Islet of Langerhans (tissue), 1 donor: ENCODE data around the gene CTNNA3.

Source experiments
- FAIRE-seq: peaks from one replicate; lab custom pipeline; 2011; peaks lifted over from hg19 to GRCh38; lab: Jason Lieb, UNC

CTNNA3 gene

GRCh38 chr10:66862687-66863258, 833.2 kb downstream of the CTNNA3 start:
- FAIRE-seq = no peak

- FAIRE-seq = no peak
Observed at GRCh38 chr10:66860376-66860945, 835.5 kb downstream of the CTNNA3 start.

GRCh38 chr10:66852811-66853210, 843.2 kb downstream of the CTNNA3 start:
- no peak for FAIRE-seq

GRCh38 chr10:66848856-66849255, 847.1 kb downstream of the CTNNA3 start:
- FAIRE-seq = no peak

GRCh38 chr10:66844176-66844942, 851.6 kb downstream of the CTNNA3 start:
- FAIRE-seq = peak; percentile 95

GRCh38 chr10:66843396-66843795, 852.6 kb downstream of the CTNNA3 start:
- no peak for FAIRE-seq

- no peak for FAIRE-seq
Observed at GRCh38 chr10:66842867-66843266, 853.1 kb downstream of the CTNNA3 start.

- FAIRE-seq = no peak
Observed at GRCh38 chr10:66842371-66842770, 853.6 kb downstream of the CTNNA3 start.

GRCh38 chr10:66838656-66839055, 857.3 kb downstream of the CTNNA3 start:
- FAIRE-seq = no peak

GRCh38 chr10:66837990-66838389, 858.0 kb downstream of the CTNNA3 start:
- peak; percentile 94 for FAIRE-seq

- FAIRE-seq = no peak
Observed at GRCh38 chr10:66837335-66837734, 858.7 kb downstream of the CTNNA3 start.

- no peak for FAIRE-seq
Observed at GRCh38 chr10:66836771-66837170, 859.2 kb downstream of the CTNNA3 start.

GRCh38 chr10:66836057-66836456, 859.9 kb downstream of the CTNNA3 start:
- FAIRE-seq = peak; percentile 78

GRCh38 chr10:66835400-66835799, 860.6 kb downstream of the CTNNA3 start:
- FAIRE-seq = peak; percentile 33

- FAIRE-seq = no peak
Observed at GRCh38 chr10:66834802-66835201, 861.2 kb downstream of the CTNNA3 start.

- no peak for FAIRE-seq
Observed at GRCh38 chr10:66833861-66834260, 862.1 kb downstream of the CTNNA3 start.

GRCh38 chr10:66832781-66833422, 863.1 kb downstream of the CTNNA3 start:
- no peak for FAIRE-seq

- FAIRE-seq = no peak
Observed at GRCh38 chr10:66828957-66829356, 867.0 kb downstream of the CTNNA3 start.

GRCh38 chr10:66827353-66827752, 868.6 kb downstream of the CTNNA3 start:
- FAIRE-seq = peak; percentile 89

GRCh38 chr10:66823301-66823700, 872.7 kb downstream of the CTNNA3 start:
- FAIRE-seq = no peak

- no peak for FAIRE-seq
Observed at GRCh38 chr10:66822801-66823200, 873.2 kb downstream of the CTNNA3 start.

GRCh38 chr10:66819691-66820090, 876.3 kb downstream of the CTNNA3 start:
- peak; percentile 68 for FAIRE-seq

- no peak for FAIRE-seq
Observed at GRCh38 chr10:66813122-66813521, 882.9 kb downstream of the CTNNA3 start.
